Activated naive CD8-positive, alpha-beta T cell treated with anti-CD3 and anti-CD28 coated beads for 36 hours (primary cell): ENCODE results near the gene RCOR3. TPM values are rescaled to one million over a fixed set of nuclear protein-coding genes. Genes with fewer than 3 reads are reported as not detected.
"Not testable (repeated sequence)": the region's sequence is repeated elsewhere in the genome, so short reads cannot be mapped to it uniquely, and the experiment has no call there.

ENCODE experiments used
- DNase-seq: peaks from one replicate; pipeline ENCODE4 v3.0.0; 2021
- H3K27ac Mint-ChIP-seq: one replicate; pipeline ENCODE4 v1.8.0; 2022; ENCODE audit warnings: mild to moderate bottlenecking, moderate library complexity, mixed read lengths
- H3K27me3 Mint-ChIP-seq: one replicate; pipeline ENCODE4 v1.8.0; 2022; ENCODE audit warnings: mild to moderate bottlenecking, mixed read lengths
- H3K36me3 Mint-ChIP-seq: one replicate; pipeline ENCODE4 v1.8.0; 2021; ENCODE audit warnings: mild to moderate bottlenecking, mixed read lengths
- H3K4me1 Mint-ChIP-seq: one replicate; pipeline ENCODE4 v1.8.0; 2021; ENCODE audit warnings: mixed read lengths
- H3K4me3 Mint-ChIP-seq: one replicate; pipeline ENCODE4 v1.8.0; 2022; ENCODE audit warnings: mild to moderate bottlenecking, moderate library complexity, mixed read lengths
- H3K9me3 Mint-ChIP-seq: one replicate; pipeline ENCODE4 v1.8.0; 2022; ENCODE audit warnings: mixed read lengths
- total RNA-seq, 2 experiments: library from RNA; stranded (reverse); gene quantifications; one replicate each; pipeline ENCODE4 v1.2.3, GENCODE V29; 2021

The RCOR3 gene
- total RNA-seq = 10 to 100 TPM; 31.8 to 33.7 TPM

- DNase-seq = peak; percentile 93
These were observed at the start of gene RCOR3 for GRCh38 chr1:211258756-211259637. RCOR3 (plus strand) TSS chr1:211259366; CDS start chr1:211259561, 195 bp downstream.

GRCh38 chr1:211210052-211210451 lies 49.1 kb upstream of the RCOR3 start:
- H3K9me3 Mint-ChIP-seq = no peaks in the 10 kb centered on the region
- no peak for DNase-seq
- H3K4me3 Mint-ChIP-seq = no peak overlapping the region
- no peaks in the 10 kb centered on the region for H3K27me3 Mint-ChIP-seq
- H3K4me1 Mint-ChIP-seq = no peaks in the 10 kb centered on the region
- H3K27ac Mint-ChIP-seq = no peak overlapping the region
- H3K36me3 Mint-ChIP-seq = no peaks in the 10 kb centered on the region

More at GRCh38 chr1:211258756-211259637, at the start of gene RCOR3:
- Mint-ChIP-seq H3K27ac (peak within 1 kb of the TSS; percentile 93), H3K9me3 (no peaks in the 10 kb centered on the region), H3K4me3 (peak within 1 kb of the TSS; percentile 91), H3K36me3 (peaks cover 10% of the 10 kb centered on the region), H3K27me3 (no peaks in the 10 kb centered on the region), H3K4me1 (peaks cover 22% of the 10 kb centered on the region)

- Mint-ChIP-seq H3K9me3 (no peaks in the 10 kb centered on the region), H3K4me1 (no peaks in the 10 kb centered on the region), H3K27me3 (no peaks in the 10 kb centered on the region), H3K36me3 (no peaks in the 10 kb centered on the region), H3K27ac (no peak overlapping the region), H3K4me3 (no peak overlapping the region)
- DNase-seq = no peak
These were observed 48.2 kb upstream of the RCOR3 start for GRCh38 chr1:211210965-211211364.

GRCh38 chr1:211213702-211214101 lies 45.5 kb upstream of the RCOR3 start:
- Mint-ChIP-seq H3K27ac (no peak overlapping the region), H3K27me3 (no peaks in the 10 kb centered on the region), H3K9me3 (no peaks in the 10 kb centered on the region), H3K4me1 (no peaks in the 10 kb centered on the region), H3K4me3 (no peak overlapping the region), H3K36me3 (no peaks in the 10 kb centered on the region)
- DNase-seq = no peak

- Mint-ChIP-seq H3K4me3 (no peak overlapping the region), H3K9me3 (no peaks in the 10 kb centered on the region), H3K27me3 (peaks cover 3% of the 10 kb centered on the region), H3K4me1 (no peaks in the 10 kb centered on the region), H3K27ac (no peak overlapping the region), H3K36me3 (no peaks in the 10 kb centered on the region)
- no peak for DNase-seq
These were observed 43.6 kb upstream of the RCOR3 start for GRCh38 chr1:211215577-211215976.

- no peak overlapping the region for H3K27ac Mint-ChIP-seq
- no peaks in the 10 kb centered on the region for H3K4me1 Mint-ChIP-seq
- no peak for DNase-seq
- no peaks in the 10 kb centered on the region for H3K36me3 Mint-ChIP-seq
- peaks cover 3% of the 10 kb centered on the region for H3K27me3 Mint-ChIP-seq
- no peak overlapping the region for H3K4me3 Mint-ChIP-seq
- H3K9me3 Mint-ChIP-seq = no peaks in the 10 kb centered on the region
These were observed 41.8 kb upstream of the RCOR3 start for GRCh38 chr1:211217392-211217791.

GRCh38 chr1:211222469-211223234 lies 36.5 kb upstream of the RCOR3 start:
- not testable (repeated sequence) for H3K27me3 Mint-ChIP-seq, DNase-seq, H3K4me1 Mint-ChIP-seq, H3K27ac Mint-ChIP-seq, H3K36me3 Mint-ChIP-seq, H3K4me3 Mint-ChIP-seq, H3K9me3 Mint-ChIP-seq

- Mint-ChIP-seq H3K4me3 (peak overlapping the region; percentile 40), H3K27ac (peak overlapping the region; percentile 59), H3K4me1 (peaks cover 23% of the 10 kb centered on the region)
- not testable (repeated sequence) for H3K36me3 Mint-ChIP-seq, H3K27me3 Mint-ChIP-seq, H3K9me3 Mint-ChIP-seq
- DNase-seq = peak; percentile 50
These were observed 30.4 kb upstream of the RCOR3 start for GRCh38 chr1:211228573-211229364.

GRCh38 chr1:211229365-211229759 lies 29.8 kb upstream of the RCOR3 start:
- Mint-ChIP-seq H3K27me3 (no peaks in the 10 kb centered on the region), H3K27ac (peak overlapping the region; percentile 59), H3K4me1 (peaks cover 23% of the 10 kb centered on the region), H3K9me3 (peaks cover 1% of the 10 kb centered on the region), H3K4me3 (peak overlapping the region; percentile 40), H3K36me3 (no peaks in the 10 kb centered on the region)
- no peak for DNase-seq

GRCh38 chr1:211231873-211232272 lies 27.3 kb upstream of the RCOR3 start:
- H3K36me3 Mint-ChIP-seq = no peaks in the 10 kb centered on the region
- DNase-seq = no peak
- no peak overlapping the region for H3K27ac Mint-ChIP-seq
- no peaks in the 10 kb centered on the region for H3K27me3 Mint-ChIP-seq
- H3K4me3 Mint-ChIP-seq = no peak overlapping the region
- peaks cover 23% of the 10 kb centered on the region for H3K4me1 Mint-ChIP-seq
- H3K9me3 Mint-ChIP-seq = peaks cover 1% of the 10 kb centered on the region

GRCh38 chr1:211236633-211237320 lies 22.4 kb upstream of the RCOR3 start:
- Mint-ChIP-seq H3K9me3 (no peaks in the 10 kb centered on the region), H3K4me1 (no peaks in the 10 kb centered on the region), H3K4me3 (no peak overlapping the region), H3K27ac (no peak overlapping the region), H3K27me3 (no peaks in the 10 kb centered on the region), H3K36me3 (no peaks in the 10 kb centered on the region)
- DNase-seq = no peak

- no peaks in the 10 kb centered on the region for H3K36me3 Mint-ChIP-seq
- no peaks in the 10 kb centered on the region for H3K9me3 Mint-ChIP-seq
- no peak overlapping the region for H3K27ac Mint-ChIP-seq
- DNase-seq = no peak
- H3K4me1 Mint-ChIP-seq = no peaks in the 10 kb centered on the region
- H3K4me3 Mint-ChIP-seq = no peak overlapping the region
- H3K27me3 Mint-ChIP-seq = no peaks in the 10 kb centered on the region
These were observed 21.6 kb upstream of the RCOR3 start for GRCh38 chr1:211237579-211237978.

- H3K27me3 Mint-ChIP-seq, H3K36me3 Mint-ChIP-seq, H3K4me3 Mint-ChIP-seq, DNase-seq, H3K9me3 Mint-ChIP-seq, H3K27ac Mint-ChIP-seq, H3K4me1 Mint-ChIP-seq: not testable (repeated sequence)
These were observed 18.6 kb upstream of the RCOR3 start for GRCh38 chr1:211240567-211240966.

- H3K27ac Mint-ChIP-seq = no peak overlapping the region
- no peaks in the 10 kb centered on the region for H3K4me1 Mint-ChIP-seq
These were observed 18.1 kb upstream of the RCOR3 start for GRCh38 chr1:211241071-211241470.

More at GRCh38 chr1:211241071-211241470, 18.1 kb upstream of the RCOR3 start:
- no peak overlapping the region for H3K4me3 Mint-ChIP-seq
- no peaks in the 10 kb centered on the region for H3K36me3 Mint-ChIP-seq
- no peaks in the 10 kb centered on the region for H3K27me3 Mint-ChIP-seq
- no peaks in the 10 kb centered on the region for H3K9me3 Mint-ChIP-seq
- no peak for DNase-seq
